HG03159 (cell line): Measurements from ENCODE around the gene CSRNP3.

Experiments
- ATAC-seq: cut with Tn5 transposase; IDR thresholded peaks from one replicate; pipeline ENCODE4 v1.9.1; 2021; ENCODE audit warnings: mild to moderate bottlenecking, moderate library complexity; ENCODE audit not compliant: unreplicated experiment

CSRNP3 gene

GRCh38 chr2:165674780-165675179, 205.3 kb downstream of the CSRNP3 start:
- ATAC-seq: no peak

- no peak for ATAC-seq
Observed at GRCh38 chr2:165675551-165675968, 206.1 kb downstream of the CSRNP3 start.

DNA sequence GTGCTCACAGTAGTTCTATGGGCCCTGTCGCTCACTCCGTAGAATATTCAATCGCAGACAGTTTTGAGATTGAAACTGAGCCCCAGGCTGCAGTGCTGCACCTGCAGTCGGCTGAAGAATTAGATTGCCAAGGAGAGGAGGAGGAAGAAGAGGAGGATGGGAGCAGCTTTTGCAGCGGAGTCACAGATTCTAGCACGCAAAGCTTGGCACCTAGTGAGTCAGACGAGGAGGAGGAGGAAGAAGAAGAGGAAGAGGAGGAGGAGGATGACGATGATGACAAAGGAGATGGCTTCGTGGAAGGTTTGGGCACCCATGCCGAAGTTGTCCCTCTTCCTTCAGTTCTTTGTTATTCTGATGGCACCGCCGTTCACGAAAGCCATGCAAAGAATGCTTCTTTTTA, 209.4 kb downstream of the CSRNP3 start:
- no peak for ATAC-seq

DNA sequence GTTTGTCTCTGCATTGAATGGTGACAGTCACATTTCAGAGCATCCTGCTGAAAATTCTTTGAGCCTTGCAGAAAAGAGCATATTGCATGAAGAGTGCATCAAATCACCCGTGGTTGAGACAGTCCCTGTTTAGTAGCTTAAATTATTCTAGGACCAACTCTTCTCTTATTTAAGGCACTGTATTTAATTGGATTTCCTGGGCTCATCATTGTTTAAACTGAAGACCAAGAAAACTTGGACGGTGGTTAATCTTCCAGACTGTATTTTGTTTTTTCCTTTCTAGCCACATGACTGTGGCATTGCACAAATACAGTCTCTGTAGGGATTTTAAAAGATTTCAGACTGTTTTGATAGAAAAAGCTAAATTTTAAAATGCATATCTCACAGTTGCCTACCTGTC, 210.1 kb downstream of the CSRNP3 start:
- no peak for ATAC-seq

- ATAC-seq: no peak
Observed at GRCh38 chr2:165681841-165682240, 212.3 kb downstream of the CSRNP3 start.

DNA sequence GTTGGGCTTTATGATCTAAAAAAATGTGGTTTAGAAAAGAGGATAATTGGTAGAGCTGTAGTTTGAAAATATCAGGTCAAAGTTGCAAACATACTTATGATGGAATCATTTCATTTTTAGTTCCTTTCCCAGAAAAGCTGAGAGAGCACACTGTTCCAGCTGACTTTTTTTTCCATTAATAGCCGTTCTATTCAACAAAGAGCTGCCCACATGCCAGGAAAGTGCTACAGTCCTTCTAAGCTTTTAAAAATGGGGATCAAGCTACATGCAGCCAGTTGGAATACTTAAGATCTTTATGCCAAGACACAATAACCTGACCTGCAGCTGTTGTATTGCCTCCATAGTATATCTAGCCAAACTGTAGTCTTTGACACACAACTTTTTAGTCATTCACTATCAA, 213.0 kb downstream of the CSRNP3 start:
- no peak for ATAC-seq

GRCh38 chr2:165686800-165687199, 217.3 kb downstream of the CSRNP3 start:
- no peak for ATAC-seq

GRCh38 chr2:165687426-165688002, 218.0 kb downstream of the CSRNP3 start:
- ATAC-seq: no peak

GRCh38 chr2:165691615-165692014, 222.1 kb downstream of the CSRNP3 start:
- ATAC-seq: no peak

DNA sequence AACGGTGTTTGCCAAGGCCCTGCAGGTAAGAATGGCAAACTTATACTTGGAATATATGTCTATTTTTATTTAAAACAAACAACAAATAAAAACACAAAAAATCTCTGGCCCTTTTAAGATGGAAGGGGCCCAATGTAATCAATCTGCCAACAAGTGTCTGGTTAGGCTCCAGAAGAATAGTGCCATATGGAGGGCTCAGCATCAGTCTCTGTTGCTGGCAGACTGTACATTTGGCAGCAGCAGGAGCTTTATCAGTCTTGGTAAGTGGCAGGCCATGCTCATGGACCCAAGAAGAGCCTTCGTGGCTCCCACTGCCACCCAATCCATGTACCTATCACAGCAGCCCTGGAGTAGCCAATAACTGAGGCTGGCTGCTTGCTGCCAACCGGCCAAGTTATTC, 223.4 kb downstream of the CSRNP3 start:
- no peak for ATAC-seq

DNA sequence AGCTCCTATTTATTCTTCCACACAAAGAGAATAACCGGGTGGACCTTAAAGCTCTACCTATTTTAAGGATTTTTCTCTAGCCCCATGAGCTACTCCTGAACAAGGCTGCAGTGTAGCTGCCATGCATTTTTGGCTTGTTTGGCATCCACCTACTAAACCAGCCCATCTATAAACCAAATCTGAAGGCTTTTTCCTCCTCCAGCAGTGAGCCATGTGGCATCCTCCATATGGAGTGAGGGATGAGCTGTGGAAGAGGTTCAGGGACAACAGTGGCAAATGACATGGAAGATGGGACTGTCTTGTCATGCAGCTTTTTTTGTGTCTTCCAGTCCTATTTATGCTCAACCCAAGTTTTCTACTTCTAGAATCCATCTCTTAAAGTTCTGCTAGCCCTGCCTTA, 224.3 kb downstream of the CSRNP3 start:
- ATAC-seq: no peak

DNA sequence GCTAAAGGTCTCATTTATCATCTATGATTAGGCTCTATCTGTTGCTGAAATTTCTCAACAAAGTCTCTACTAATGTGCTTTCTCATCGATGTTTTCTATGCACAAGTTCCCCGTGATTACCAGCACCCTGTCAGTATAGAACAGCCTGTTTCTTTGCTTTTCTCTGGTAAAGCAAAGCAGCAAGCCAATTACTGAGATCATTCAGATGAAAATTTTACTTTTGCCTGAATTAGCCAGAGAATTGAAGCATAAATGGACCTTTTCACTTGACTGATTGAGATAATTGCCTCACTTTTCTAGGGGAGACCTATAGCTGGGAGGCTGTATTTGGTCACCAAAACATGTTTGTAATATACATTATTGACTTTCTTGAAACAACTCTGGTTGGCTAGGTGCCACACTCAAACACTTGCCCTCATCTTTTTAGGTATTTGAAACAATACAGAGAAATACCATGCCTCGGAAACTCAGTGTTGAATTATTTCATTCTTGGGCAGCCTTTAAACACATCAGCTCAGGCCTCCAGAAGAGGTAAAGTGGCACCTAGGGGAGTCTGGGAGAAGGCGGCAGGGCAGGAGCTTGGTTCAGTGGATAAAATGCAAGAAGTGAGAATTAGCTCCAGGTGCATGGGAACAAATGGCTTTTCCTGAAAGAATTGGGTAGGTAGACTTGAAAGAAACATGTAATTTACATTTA, 228.4 kb downstream of the CSRNP3 start:
- ATAC-seq: no peak

DNA sequence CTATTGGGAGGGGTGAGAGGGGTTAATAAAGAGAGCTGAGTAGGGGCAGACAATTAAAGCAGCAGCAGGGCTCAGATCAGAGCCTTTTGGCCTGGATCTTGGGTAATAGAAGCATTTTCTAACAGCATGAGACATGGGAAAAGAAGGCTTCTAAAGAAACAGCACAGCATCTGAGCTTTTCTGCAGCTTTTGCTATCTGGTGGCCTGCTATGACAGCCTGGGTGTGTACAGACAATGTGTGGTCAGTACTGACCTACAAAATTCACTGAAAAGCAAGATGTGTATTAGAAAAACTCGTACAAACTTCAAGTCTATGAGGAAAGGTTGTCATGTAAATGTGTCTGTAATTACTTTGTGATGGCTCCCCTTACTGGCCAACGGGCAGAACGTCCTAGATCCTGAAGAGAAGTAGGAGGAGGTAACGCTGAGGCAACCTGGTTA, 229.0 kb downstream of the CSRNP3 start:
- ATAC-seq: peak; percentile 91

DNA sequence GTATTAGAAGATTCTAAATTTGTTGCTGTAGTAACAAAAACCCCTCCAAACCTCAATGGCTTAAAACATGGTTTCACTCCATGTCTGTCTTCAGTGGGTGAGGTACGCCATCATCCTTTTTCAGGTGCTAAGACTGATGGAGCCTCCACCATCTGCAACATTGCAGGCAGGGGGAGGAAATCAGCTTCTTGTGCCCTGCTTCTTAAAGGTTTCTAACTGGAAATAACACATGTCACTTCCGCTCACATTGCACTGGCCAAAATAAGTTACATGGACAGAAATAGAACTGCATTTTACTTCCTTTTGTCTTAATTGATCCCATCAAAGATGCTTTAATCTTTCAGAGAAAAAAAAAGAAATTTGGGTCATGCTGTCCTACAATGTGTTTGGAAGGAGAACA, 230.4 kb downstream of the CSRNP3 start:
- ATAC-seq: no peak

DNA sequence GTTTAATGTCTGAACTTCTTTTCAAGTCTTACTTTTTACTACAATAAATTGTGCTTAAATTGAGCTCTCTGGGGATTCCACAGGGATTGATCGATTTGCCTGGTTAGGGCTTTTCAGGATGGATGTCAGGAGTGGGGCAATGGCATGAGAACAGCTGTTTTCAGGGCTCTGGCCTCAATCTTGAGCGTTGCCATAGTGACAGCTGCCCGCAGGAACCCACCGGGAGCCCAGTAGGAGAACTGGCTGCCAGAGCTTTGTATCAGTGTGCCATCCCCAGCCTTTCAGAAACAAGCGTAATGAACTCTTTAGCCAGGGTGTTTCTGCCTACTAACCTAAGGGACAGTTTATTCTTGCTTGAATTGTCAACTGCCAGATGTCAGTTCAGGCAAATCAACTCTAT, 231.0 kb downstream of the CSRNP3 start:
- no peak for ATAC-seq

DNA sequence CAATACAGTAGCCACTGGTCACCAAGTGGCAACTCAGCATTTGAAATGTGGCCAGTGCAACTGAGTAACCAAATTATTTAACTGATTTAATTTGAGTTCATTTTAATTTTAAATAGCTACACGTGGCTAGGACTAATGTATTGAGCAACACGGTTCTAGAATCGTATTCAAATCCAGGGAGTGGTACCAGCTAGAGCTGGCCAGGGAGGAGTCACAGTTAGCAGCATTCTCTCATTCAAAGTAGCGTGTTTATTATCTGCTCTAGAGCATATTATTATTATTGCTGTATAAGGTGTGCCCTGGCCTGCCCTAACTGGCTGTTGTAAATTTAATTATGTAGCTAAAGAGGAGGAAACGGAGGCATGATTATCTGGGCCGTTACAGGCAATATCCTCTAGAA, 231.6 kb downstream of the CSRNP3 start:
- ATAC-seq: no peak

GRCh38 chr2:165706960-165707487, 237.5 kb downstream of the CSRNP3 start:
- ATAC-seq: no peak

GRCh38 chr2:165716091-165716490, 246.6 kb downstream of the CSRNP3 start:
- no peak for ATAC-seq

GRCh38 chr2:165718610-165719210, 249.2 kb downstream of the CSRNP3 start:
- ATAC-seq: no peak

GRCh38 chr2:165720511-165720910, 251.0 kb downstream of the CSRNP3 start:
- no peak for ATAC-seq

- no peak for ATAC-seq
Observed at GRCh38 chr2:165725421-165725820, 255.9 kb downstream of the CSRNP3 start.
